IMR-90 (cell line): ENCODE results near the gene HRC. TPM values are rescaled to one million over a fixed set of nuclear protein-coding genes. Genes with fewer than 3 reads are reported as not detected.

Experiments
- ATAC-seq: fragments of 200-7000 bp; cut with Tn5 transposase; 2 replicates; pipeline ENCODE4 v1.9.1; 2020; ENCODE audit warnings: low read depth, mild to moderate bottlenecking, moderate library complexity
- BruUV-seq: library from RNA; stranded (reverse); fragments of 400-500 nt; replicated peaks from 2 replicates; lab custom pipeline; 2021; lab: Mats Ljungman, UMichigan
- CTCF ChIA-PET: fragments of 300-600 bp; formaldehyde crosslinking; extraction: SDS; loops from one replicate; lab custom pipeline; 2021; ENCODE audit warnings: antibody characterized with exemption; lab: Yijun Ruan, JAX
- POLR2A ChIA-PET: fragments of 300-600 bp; sonication (Branson Sonifier 250); formaldehyde crosslinking; loops from one replicate; lab custom pipeline; 2022; ENCODE audit warnings: antibody characterized with exemption; ENCODE audit not compliant: unreplicated experiment; lab: Charles Lee
- DNase-seq: peaks from one replicate; pipeline ENCODE4 v3.0.0; 2013
- H2AFZ ChIP-seq: replicated peaks from 2 replicates; pipeline ENCODE3; 2013; ENCODE audit warnings: low read length, mild to moderate bottlenecking; ENCODE audit not compliant: poor library complexity
- H2AK5ac ChIP-seq: 2 replicates; pipeline ENCODE4 v1.6.1; 2013; ENCODE audit warnings: low read depth, low read length, inconsistent platforms
- H2AK9ac ChIP-seq: replicated peaks from 2 replicates; pipeline ENCODE3; 2013; ENCODE audit warnings: mild to moderate bottlenecking, low read depth, low read length, moderate library complexity; ENCODE audit not compliant: poor library complexity
- H2BK120ac ChIP-seq: 2 replicates; pipeline ENCODE4 v1.6.1; 2013; ENCODE audit warnings: low read depth, low read length, inconsistent platforms
- H2BK15ac ChIP-seq: 3 replicates; pipeline ENCODE4 v1.6.1; 2013; ENCODE audit warnings: low read depth, low read length, inconsistent platforms
- H2BK20ac ChIP-seq: 2 replicates; pipeline ENCODE4 v1.6.1; 2013; ENCODE audit warnings: low read depth, mild to moderate bottlenecking, inconsistent platforms, low read length, moderate library complexity
- H2BK5ac ChIP-seq: 2 replicates; pipeline ENCODE4 v1.6.1; 2013; ENCODE audit warnings: mild to moderate bottlenecking, low read depth, low read length, inconsistent platforms; ENCODE audit not compliant: poor library complexity, severe bottlenecking
- H3K14ac ChIP-seq: replicated peaks from 2 replicates; pipeline ENCODE4 v1.6.1; 2013; ENCODE audit warnings: low read depth, low read length, inconsistent platforms
- H3K18ac ChIP-seq: 2 replicates; pipeline ENCODE4 v1.6.1; 2013; ENCODE audit warnings: low read depth, low read length, control low read depth
- H3K23ac ChIP-seq: 2 replicates; pipeline ENCODE4 v1.6.1; 2013; ENCODE audit warnings: low read depth, low read length, inconsistent platforms
- H3K27ac ChIP-seq: 2 replicates; pipeline ENCODE4 v1.5.1; 2013; ENCODE audit warnings: mild to moderate bottlenecking, control low read depth, low read length; ENCODE audit not compliant: insufficient read depth
- H3K27me3 ChIP-seq: 2 replicates; pipeline ENCODE4 v1.6.1; 2013; ENCODE audit warnings: low read length; ENCODE audit not compliant: control insufficient read depth, insufficient read depth
- H3K36me3 ChIP-seq: 2 replicates; pipeline ENCODE4 v1.6.1; 2013; ENCODE audit warnings: low read length, mixed read lengths; ENCODE audit not compliant: control insufficient read depth, insufficient read depth
- H3K4ac ChIP-seq: 2 replicates; pipeline ENCODE4 v1.6.1; 2013; ENCODE audit warnings: low read depth, low read length, inconsistent platforms
- H3K4me1 ChIP-seq: 2 replicates; pipeline ENCODE4 v1.6.1; 2013; ENCODE audit warnings: low read length, mixed read lengths; ENCODE audit not compliant: control insufficient read depth, insufficient read depth
- H3K4me2 ChIP-seq: 2 replicates; pipeline ENCODE4 v1.6.1; 2013; ENCODE audit warnings: low read depth, mild to moderate bottlenecking, control low read depth, low read length, moderate library complexity
- H3K4me3 ChIP-seq: 2 replicates; pipeline ENCODE4 v1.5.1; 2013; ENCODE audit warnings: low read depth, mild to moderate bottlenecking, control low read depth, low read length, moderate library complexity; ENCODE audit not compliant: insufficient read depth
- H3K56ac ChIP-seq: 2 replicates; pipeline ENCODE4 v1.6.1; 2013; ENCODE audit warnings: low read length, inconsistent platforms; ENCODE audit not compliant: insufficient read depth; ENCODE audit errors: extremely low read depth
- H3K79me1 ChIP-seq, 2 experiments: 2 replicates each; pipeline ENCODE4 v1.6.1; 2013; ENCODE audit warnings: low read length in 2 of 2, inconsistent platforms in 1 of 2, low read depth in 1 of 2
- H3K9ac ChIP-seq: 2 replicates; pipeline ENCODE4 v1.6.1; 2013; ENCODE audit warnings: low read depth, low read length, control low read depth
- H3K9me1 ChIP-seq: 2 replicates; pipeline ENCODE4 v1.6.1; 2013; ENCODE audit warnings: low read length, inconsistent platforms; ENCODE audit not compliant: insufficient read depth
- H3K9me3 ChIP-seq: 2 replicates; pipeline ENCODE4 v1.6.1; 2013; ENCODE audit warnings: low read length; ENCODE audit not compliant: control insufficient read depth, insufficient read depth
- H4K20me1 ChIP-seq: 2 replicates; pipeline ENCODE4 v1.6.1; 2013; ENCODE audit warnings: low read length, inconsistent platforms; ENCODE audit not compliant: insufficient read depth
- H4K5ac ChIP-seq: 2 replicates; pipeline ENCODE4 v1.6.1; 2013; ENCODE audit warnings: mild to moderate bottlenecking, low read depth, low read length, control low read depth
- H4K8ac ChIP-seq, 2 experiments: 2 replicates each; pipeline ENCODE4 v1.6.1; 2013; ENCODE audit warnings: low read depth in 2 of 2, low read length in 2 of 2, control low read depth in 1 of 2, inconsistent platforms in 1 of 2
- H4K91ac ChIP-seq: 2 replicates; pipeline ENCODE4 v1.6.1; 2013; ENCODE audit warnings: low read depth, low read length, inconsistent platforms; ENCODE audit not compliant: insufficient read depth
- BHLHE40 ChIP-seq: fragments of 150-350 bp; IDR thresholded peaks from 2 replicates; pipeline ENCODE4 v1.6.1; 2016; ENCODE audit warnings: mild to moderate bottlenecking, low read depth, low read length
- CHD1 ChIP-seq: IDR thresholded peaks from 2 replicates; pipeline ENCODE4 v1.6.1; 2012; ENCODE audit warnings: low read depth, low read length, improper control_type of control experiment
- FOS ChIP-seq: fragments of 150-350 bp; IDR thresholded peaks from 2 replicates; pipeline ENCODE4 v1.6.1; 2016; ENCODE audit warnings: low read depth, low read length
- MXI1 ChIP-seq: IDR thresholded peaks from 2 replicates; pipeline ENCODE4 v1.6.1; 2012; ENCODE audit warnings: low read depth, mild to moderate bottlenecking, low read length, moderate library complexity, borderline replicate concordance
- POLR2A ChIP-seq: IDR thresholded peaks from 2 replicates; pipeline ENCODE4 v1.6.1; 2012; ENCODE audit warnings: mild to moderate bottlenecking, low read depth, low read length
- RAD21 ChIP-seq: IDR thresholded peaks from 2 replicates; pipeline ENCODE4 v1.6.1; 2012; ENCODE audit warnings: low read length, improper control_type of control experiment
- RCOR1 ChIP-seq: IDR thresholded peaks from 2 replicates; pipeline ENCODE4 v1.6.1; 2012; ENCODE audit warnings: mild to moderate bottlenecking, low read length, improper control_type of control experiment; ENCODE audit not compliant: insufficient replicate concordance
- RFX5 ChIP-seq: IDR thresholded peaks from 2 replicates; pipeline ENCODE4 v1.8.0; 2012; ENCODE audit warnings: low read depth, mild to moderate bottlenecking, low read length, moderate library complexity
- SMC3 ChIP-seq: fragments of 150-350 bp; IDR thresholded peaks from 2 replicates; pipeline ENCODE4 v1.6.1; 2016; ENCODE audit warnings: low read depth, mild to moderate bottlenecking, antibody characterized with exemption, low read length, moderate library complexity
- WGBS, 2 experiments: methylation state at CpG; one replicate each; pipeline versions ENCODE4 v1.1.5 to v1.1.7; 2013; ENCODE audit warnings: missing lambda C conversion rate in 2 of 2; ENCODE audit not compliant: insufficient read length in 1 of 2; ENCODE audit errors: extremely low coverage in 2 of 2; 5-methylcytosine and 5-hydroxymethylcytosine counted together
- dilution Hi-C: fragments of 300-500 bp; cut with HindIII; formaldehyde crosslinking; loops from one replicate; pipeline ENCODE4 v1.14.3; 2018; ENCODE audit warnings: low sequenced_read_pairs; ENCODE audit not compliant: unreplicated experiment
- in situ Hi-C: fragments of 300-500 bp; cut with MboI; formaldehyde crosslinking; loops from 3 replicates; pipeline ENCODE4 v1.14.3; 2019; ENCODE audit warnings: low sequenced_read_pairs, inconsistent platforms, mixed read lengths
- intact Hi-C: fragments of 100-400 bp; cut with micrococcal nuclease; formaldehyde crosslinking; loops from 2 replicates; pipeline ENCODE4 v1.10.0; 2022
- polyA plus RNA-seq, 3 experiments: library from polyadenylated mRNA; depleted of rRNA; stranded (reverse); fragments of >200 nt; gene quantifications; 2 replicates each; pipeline ENCODE4 v1.2.3, GENCODE V29; 2012; ENCODE audit warnings: low replicate concordance in 1 of 3
- total RNA-seq: library from RNA; depleted of rRNA; stranded (reverse); fragments of >200 nt; gene quantifications from 2 replicates; pipeline ENCODE4 v1.2.3, GENCODE V29; 2012
- TF ChIP-seq, protein P1 (sequence below): fragments of 150-350 bp; IDR thresholded peaks from 2 replicates; pipeline ENCODE4 v1.6.1; 2016; ENCODE audit warnings: low read depth, mild to moderate bottlenecking, low read length, moderate library complexity, borderline replicate concordance
- TF ChIP-seq, protein P2 (sequence below): fragments of 150-350 bp; IDR thresholded peaks from 2 replicates; pipeline ENCODE4 v1.6.1; 2017; ENCODE audit warnings: mild to moderate bottlenecking, antibody characterized with exemption, low read length, low read depth

Gene HRC
- total and polyA plus RNA-seq, 2 of the 4 experiments (the other 2 are of a cell fraction): 0.03 TPM; not detected in 1

- Histone ChIP-seq H3K79me1 (no peaks in the 10 kb centered on the region), H3K56ac (no peak overlapping the region), H2BK15ac (no peak overlapping the region), H3K27me3 (no peaks in the 10 kb centered on the region), H4K5ac (no peak overlapping the region), H3K14ac (no peak overlapping the region), H4K8ac (no peak overlapping the region), H3K4me1 (peaks cover 2% of the 10 kb centered on the region), H3K4me2 (no peak overlapping the region), H3K9me1 (peaks cover 6% of the 10 kb centered on the region; the same call in 1 of the 2 replicates), H2BK20ac (no peak overlapping the region), H2AK5ac (no peak overlapping the region), H3K4ac (no peak overlapping the region), H3K9me3 (no peaks in the 10 kb centered on the region), H2AFZ (no peak overlapping the region), H3K18ac (no peak overlapping the region), H3K4me3 (no peak overlapping the region), H3K23ac (no peak overlapping the region), H3K27ac (no peak overlapping the region), H3K9ac (no peak overlapping the region), H2AK9ac (no peak overlapping the region), H2BK5ac (no peak overlapping the region), H4K20me1 (no peaks in the 10 kb centered on the region), H2BK120ac (no peak overlapping the region), H4K91ac (no peak overlapping the region), H3K36me3 (no peaks in the 10 kb centered on the region)
- no CpG with 5 or more reads among the region's 5 CpGs for WGBS, 2 experiments
- ChIA-PET POLR2A (no interaction called here), CTCF (no interaction called here)
- intact Hi-C loops: no loop called here
- ATAC-seq (no peak), DNase-seq (no peak)
- in situ Hi-C loops: no loop called here
- dilution Hi-C loops: no loop called here
- TF ChIP-seq RCOR1 (no peak), CHD1 (no peak), BHLHE40 (no peak), RFX5 (no peak), POLR2A (no peak), MXI1 (no peak), SMC3 (no peak), RAD21 (no peak), FOS (no peak)
- TF ChIP-seq, protein P1, sequence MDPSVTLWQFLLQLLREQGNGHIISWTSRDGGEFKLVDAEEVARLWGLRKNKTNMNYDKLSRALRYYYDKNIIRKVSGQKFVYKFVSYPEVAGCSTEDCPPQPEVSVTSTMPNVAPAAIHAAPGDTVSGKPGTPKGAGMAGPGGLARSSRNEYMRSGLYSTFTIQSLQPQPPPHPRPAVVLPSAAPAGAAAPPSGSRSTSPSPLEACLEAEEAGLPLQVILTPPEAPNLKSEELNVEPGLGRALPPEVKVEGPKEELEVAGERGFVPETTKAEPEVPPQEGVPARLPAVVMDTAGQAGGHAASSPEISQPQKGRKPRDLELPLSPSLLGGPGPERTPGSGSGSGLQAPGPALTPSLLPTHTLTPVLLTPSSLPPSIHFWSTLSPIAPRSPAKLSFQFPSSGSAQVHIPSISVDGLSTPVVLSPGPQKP: no peak
- TF ChIP-seq, protein P2, sequence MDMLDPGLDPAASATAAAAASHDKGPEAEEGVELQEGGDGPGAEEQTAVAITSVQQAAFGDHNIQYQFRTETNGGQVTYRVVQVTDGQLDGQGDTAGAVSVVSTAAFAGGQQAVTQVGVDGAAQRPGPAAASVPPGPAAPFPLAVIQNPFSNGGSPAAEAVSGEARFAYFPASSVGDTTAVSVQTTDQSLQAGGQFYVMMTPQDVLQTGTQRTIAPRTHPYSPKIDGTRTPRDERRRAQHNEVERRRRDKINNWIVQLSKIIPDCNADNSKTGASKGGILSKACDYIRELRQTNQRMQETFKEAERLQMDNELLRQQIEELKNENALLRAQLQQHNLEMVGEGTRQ: no peak
- no TSS peak for BruUV-seq
These were observed 19.5 kb downstream of the HRC start for GRCh38 chr19:49135686-49136085.
